ENCODE results near the gene ITGB3. TPM values are rescaled to one million over a fixed set of nuclear protein-coding genes. Genes with fewer than 3 reads are reported as not detected.

ITGB3 gene
- total RNA-seq, 1 donor from 2014 or later = 149 TPM

- DNase-seq (ENCODE audit: low read depth in 2 of 2) = no peak
Measured at GRCh38 chr17:47332287-47332686, 78.7 kb downstream of the ITGB3 start.

- peak in 1 of 2 donors; percentile 69 for DNase-seq (ENCODE audit: low read depth in 2 of 2)
Measured at GRCh38 chr17:47335101-47335936, 81.7 kb downstream of the ITGB3 start.

GRCh38 chr17:47338026-47338425, 84.4 kb downstream of the ITGB3 start:
- DNase-seq (ENCODE audit: low read depth in 2 of 2) = no peak

DNA sequence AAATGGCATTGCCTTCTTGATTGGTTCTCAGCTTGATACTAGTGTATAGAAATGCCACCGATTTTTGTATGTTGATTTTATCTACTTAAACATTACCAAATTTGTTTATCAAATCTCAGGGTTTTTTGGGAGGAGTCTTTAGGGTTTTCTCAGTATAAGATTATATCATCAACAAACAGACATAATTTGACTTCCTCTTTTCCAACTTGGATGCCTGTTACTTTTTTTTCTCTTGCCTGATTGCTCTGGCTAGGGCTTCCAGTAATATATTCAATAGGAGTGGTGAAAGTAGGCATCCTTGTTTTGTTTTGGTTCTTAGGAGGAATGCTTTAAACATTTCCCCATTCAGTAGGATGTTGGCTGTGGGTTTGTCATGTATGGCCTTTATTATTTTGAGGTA, 99.2 kb downstream of the ITGB3 start:
- no peak for DNase-seq (ENCODE audit: low read depth in 2 of 2)

GRCh38 chr17:47358652-47359051, 105.0 kb downstream of the ITGB3 start:
- no peak for DNase-seq (ENCODE audit: low read depth in 2 of 2)

Other genes with a start within 250 kb of the ITGB3 start
- gene CDC27, start 64.5 kb upstream of the ITGB3 start, total RNA-seq = 121 and 123 TPM in 2 replicates
- 0.76 and 0.90 TPM in 2 replicates for gene MYL4, start 44.5 kb upstream of the ITGB3 start, total RNA-seq
- 2.3 and 4.2 TPM in 2 replicates for gene EFCAB13, start 70.1 kb downstream of the ITGB3 start, total RNA-seq

Data from dermis microvascular lymphatic vessel endothelial cell (primary cell).